Measurements from ENCODE around the gene DNAL4.
A peak's percentile ranks its signal among the peaks of the same experiment; 100 is the strongest.

DNAL4 gene

DNA sequence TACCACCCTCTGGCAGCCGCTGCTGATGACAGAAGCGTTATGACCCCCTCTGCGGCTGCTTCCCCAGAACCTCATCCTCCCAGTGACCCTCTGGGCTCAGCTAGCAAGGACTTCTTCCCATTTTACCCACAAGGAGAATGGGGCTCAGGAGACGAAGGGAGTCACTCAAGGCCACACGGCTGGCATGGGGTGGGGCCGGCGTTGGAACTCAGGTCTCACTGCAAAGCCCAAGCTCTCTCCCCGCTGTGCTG lies 21.4 kb downstream of the DNAL4 start:
- TF ChIP-seq CTCF (IDR thresholded peaks at IDR 0.05), result no peak
- H3K27ac ChIP-seq, result no peak overlapping the region
- H3K4me1 ChIP-seq (ENCODE audit: control insufficient read depth in 1 of 2, insufficient read depth in 1 of 2, low read depth in 1 of 2, low read length in 1 of 2), result no peaks in the 10 kb centered on the region
- no peaks in the 10 kb centered on the region for H3K27me3 ChIP-seq
- no peak overlapping the region for H3K4me3 ChIP-seq (ENCODE audit: low read depth in 1 of 2, low read length in 1 of 2)
- H3K36me3 ChIP-seq, result no peaks in the 10 kb centered on the region
- H3K9me3 ChIP-seq, result no peaks in the 10 kb centered on the region

- Histone ChIP-seq H3K4me3 (ENCODE audit: low read depth in 1 of 2, low read length in 1 of 2) (no peak overlapping the region), H3K27ac (no peak overlapping the region), H3K27me3 (no peaks in the 10 kb centered on the region), H3K9me3 (no peaks in the 10 kb centered on the region), H3K4me1 (ENCODE audit: control insufficient read depth in 1 of 2, insufficient read depth in 1 of 2, low read depth in 1 of 2, low read length in 1 of 2) (no peaks in the 10 kb centered on the region), H3K36me3 (no peaks in the 10 kb centered on the region)
- no peak for TF ChIP-seq CTCF (IDR thresholded peaks at IDR 0.05)
Measured at GRCh38 chr22:38770257-38770949, 23.5 kb downstream of the DNAL4 start.

DNA sequence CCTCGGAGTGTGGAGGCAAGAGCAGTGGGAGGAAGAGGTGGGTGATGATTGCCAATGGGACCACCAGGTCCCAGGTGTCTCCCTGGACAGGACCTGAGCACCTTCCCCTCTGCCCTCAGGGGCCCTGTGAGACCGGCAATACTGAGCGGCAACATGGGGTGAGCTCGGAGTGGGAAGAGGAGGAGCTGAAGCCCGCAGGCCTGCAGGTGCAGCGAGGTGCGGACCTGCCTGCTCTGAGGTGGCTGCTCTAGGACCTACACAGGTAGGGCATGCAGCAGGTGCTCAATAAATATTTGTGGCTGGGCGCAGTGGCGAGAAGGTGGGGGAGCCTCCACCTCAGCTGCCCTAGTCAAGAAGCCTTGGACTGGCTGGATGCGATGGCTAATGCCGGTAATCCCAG lies 25.9 kb downstream of the DNAL4 start:
- TF ChIP-seq CTCF (IDR thresholded peaks at IDR 0.05), result no peak
- no peak overlapping the region for H3K27ac ChIP-seq
- no peak overlapping the region for H3K4me3 ChIP-seq (ENCODE audit: low read depth in 1 of 2, low read length in 1 of 2)
- H3K27me3 ChIP-seq, result no peaks in the 10 kb centered on the region
- H3K9me3 ChIP-seq, result no peaks in the 10 kb centered on the region
- H3K36me3 ChIP-seq, result no peaks in the 10 kb centered on the region
- H3K4me1 ChIP-seq (ENCODE audit: control insufficient read depth in 1 of 2, insufficient read depth in 1 of 2, low read depth in 1 of 2, low read length in 1 of 2), result no peaks in the 10 kb centered on the region

- no peaks in the 10 kb centered on the region for H3K27me3 ChIP-seq
- H3K9me3 ChIP-seq, result no peaks in the 10 kb centered on the region
- H3K4me1 ChIP-seq (ENCODE audit: control insufficient read depth in 1 of 2, insufficient read depth in 1 of 2, low read depth in 1 of 2, low read length in 1 of 2), result no peaks in the 10 kb centered on the region
- no peaks in the 10 kb centered on the region for H3K36me3 ChIP-seq
- no peak overlapping the region for H3K4me3 ChIP-seq (ENCODE audit: low read depth in 1 of 2, low read length in 1 of 2)
- TF ChIP-seq CTCF (IDR thresholded peaks at IDR 0.05), result no peak
- no peak overlapping the region for H3K27ac ChIP-seq
Measured at GRCh38 chr22:38767313-38767712, 26.6 kb downstream of the DNAL4 start.

GRCh38 chr22:38766076-38766777 lies 27.7 kb downstream of the DNAL4 start:
- Histone ChIP-seq H3K4me3 (ENCODE audit: low read depth in 1 of 2, low read length in 1 of 2) (no peak overlapping the region), H3K9me3 (no peaks in the 10 kb centered on the region), H3K27me3 (no peaks in the 10 kb centered on the region), H3K36me3 (no peaks in the 10 kb centered on the region), H3K27ac (no peak overlapping the region), H3K4me1 (ENCODE audit: control insufficient read depth in 1 of 2, insufficient read depth in 1 of 2, low read depth in 1 of 2, low read length in 1 of 2) (no peaks in the 10 kb centered on the region)
- peak; percentile 47 for TF ChIP-seq CTCF (IDR thresholded peaks at IDR 0.05)

Data from neutrophil (primary cell).